ENCODE results near the gene EXO1.

- TF ChIP-seq CTCF (IDR thresholded peaks at IDR 0.05; ENCODE audit: low read depth, low read length, poor library complexity, severe bottlenecking): no peak
- no peak for TF ChIP-seq EZH2phosphoT487 (IDR thresholded peaks at IDR 0.05; ENCODE audit: borderline replicate concordance, low read length)
Observed at GRCh38 chr1:241896670-241896962, 48.6 kb downstream of the EXO1 start.

All from DOHH2 (cell line).